Neutrophil (primary cell): ENCODE measurements around the gene IDH1.

Experiments
- H3K27ac ChIP-seq: fragments of 200-600 bp; sonication (generic); 2 replicates; pipeline ENCODE4 v1.5.1; 2016; ENCODE audit warnings: mild to moderate bottlenecking, moderate library complexity
- H3K27me3 ChIP-seq: fragments of 200-600 bp; sonication (generic); 2 replicates; pipeline ENCODE4 v1.6.0; 2016; ENCODE audit warnings: mild to moderate bottlenecking
- H3K36me3 ChIP-seq: fragments of 200-600 bp; sonication (generic); 2 replicates; pipeline ENCODE4 v1.5.1; 2017
- H3K4me1 ChIP-seq, 2 experiments: fragments of 200-600 bp in 1 of 2; sonication (generic) in 1 of 2; 1 replicate in 1 of 2; 2 replicates in 1 of 2; pipeline versions ENCODE4 v1.5.1 to v1.6.1; 2013 to 2016; ENCODE audit warnings: low read depth in 1 of 2, low read length in 1 of 2, mild to moderate bottlenecking in 1 of 2, moderate library complexity in 1 of 2; ENCODE audit not compliant: control insufficient read depth in 1 of 2, insufficient read depth in 1 of 2
- H3K4me3 ChIP-seq, 2 experiments: fragments of 200-600 bp in 1 of 2; sonication (generic) in 1 of 2; 1 replicate in 1 of 2; 2 replicates in 1 of 2; pipeline ENCODE4 v1.5.1; 2013 to 2016; ENCODE audit warnings: low read depth in 1 of 2, low read length in 1 of 2, mild to moderate bottlenecking in 1 of 2, moderate library complexity in 1 of 2
- H3K9me3 ChIP-seq: fragments of 200-600 bp; sonication (generic); 2 replicates; pipeline ENCODE4 v1.5.1; 2016
- CTCF ChIP-seq: fragments of 200-600 bp; sonication (generic); IDR thresholded peaks from 2 replicates; pipeline ENCODE4 v1.5.1; 2016; ENCODE audit warnings: antibody characterized with exemption

The IDH1 gene

DNA sequence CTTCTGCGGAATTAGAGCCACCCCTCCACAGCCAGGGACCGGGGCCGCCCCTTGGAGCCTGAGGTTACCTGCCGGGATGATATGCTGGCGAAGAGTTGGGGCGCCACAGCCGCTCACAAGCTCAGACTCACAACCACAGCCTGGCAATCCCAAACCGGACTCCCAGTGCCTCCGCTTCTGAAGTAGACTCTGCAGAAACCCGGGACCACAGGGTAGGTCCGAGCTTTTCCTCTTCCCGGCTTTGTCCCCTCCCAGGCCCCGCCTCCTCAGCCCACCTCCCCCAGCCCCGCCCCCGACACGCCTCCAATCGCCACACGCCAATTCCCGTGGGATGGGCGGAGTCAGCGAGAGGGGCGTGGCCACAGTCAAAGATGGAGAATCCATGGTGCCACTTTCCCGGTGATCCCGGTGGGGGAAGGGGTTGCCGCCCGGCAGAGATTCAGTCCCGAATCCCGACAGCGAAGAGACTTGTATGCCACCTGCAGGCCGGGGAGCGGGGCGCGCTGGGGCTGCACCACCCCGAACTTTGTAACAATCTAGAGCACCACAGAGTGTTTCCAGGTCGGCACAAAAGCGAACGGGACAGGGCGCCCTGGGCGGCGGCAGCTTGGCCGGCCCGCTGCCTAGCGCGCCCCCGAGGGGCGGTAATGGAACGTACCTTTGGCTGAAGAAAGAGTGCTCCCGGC is at the start of gene IDH1:
TSS of gene IDH1 (minus strand) at position 201 of the 686 bp plus-strand sequence. CDS start 3,520 bp downstream, outside the sequence.
- no peaks in the 10 kb centered on the region for H3K27me3 ChIP-seq
- H3K36me3 ChIP-seq: no peaks in the 10 kb centered on the region
- TF ChIP-seq CTCF: peak; percentile 53
- H3K4me3 ChIP-seq: peak within 1 kb of the TSS; percentile 79 to 90
- peak within 1 kb of the TSS; percentile 66 for H3K27ac ChIP-seq
- H3K9me3 ChIP-seq: no peaks in the 10 kb centered on the region
- peaks cover 29 to 30% of the 10 kb centered on the region in 2 experiments for H3K4me1 ChIP-seq

DNA sequence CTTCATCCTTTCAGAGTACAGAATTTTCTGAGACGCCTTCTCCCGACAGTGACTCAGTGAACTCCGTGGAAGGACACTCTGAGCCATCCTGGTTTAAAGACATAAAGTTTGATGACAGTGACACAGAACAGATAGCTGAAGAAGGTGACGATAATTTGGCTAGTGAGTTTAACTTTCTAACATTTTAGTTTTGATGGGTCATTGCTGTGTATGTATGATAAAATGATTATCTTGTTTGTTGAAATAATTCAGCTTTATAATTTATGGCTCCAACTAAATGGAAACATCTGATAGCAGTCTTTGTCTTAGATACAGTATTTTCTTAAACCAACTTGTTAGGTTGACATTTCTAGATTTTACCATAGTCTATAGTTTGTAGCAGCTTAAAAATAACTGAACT is 49.3 kb upstream of the IDH1 start:
- Histone ChIP-seq H3K27me3 (no peaks in the 10 kb centered on the region), H3K36me3 (peaks cover 79% of the 10 kb centered on the region), H3K27ac (no peak overlapping the region), H3K4me1 (no peaks in the 10 kb centered on the region), H3K4me3 (no peak overlapping the region), H3K9me3 (no peaks in the 10 kb centered on the region)
- TF ChIP-seq CTCF: no peak

GRCh38 chr2:208300847-208301618 is 46.2 kb upstream of the IDH1 start:
- Histone ChIP-seq H3K27me3 (no peaks in the 10 kb centered on the region), H3K36me3 (peaks cover 78% of the 10 kb centered on the region), H3K27ac (no peak overlapping the region), H3K9me3 (no peaks in the 10 kb centered on the region), H3K4me1 (peaks cover 0 to 3% of the 10 kb centered on the region in 2 experiments), H3K4me3 (no peak overlapping the region)
- no peak for TF ChIP-seq CTCF

DNA sequence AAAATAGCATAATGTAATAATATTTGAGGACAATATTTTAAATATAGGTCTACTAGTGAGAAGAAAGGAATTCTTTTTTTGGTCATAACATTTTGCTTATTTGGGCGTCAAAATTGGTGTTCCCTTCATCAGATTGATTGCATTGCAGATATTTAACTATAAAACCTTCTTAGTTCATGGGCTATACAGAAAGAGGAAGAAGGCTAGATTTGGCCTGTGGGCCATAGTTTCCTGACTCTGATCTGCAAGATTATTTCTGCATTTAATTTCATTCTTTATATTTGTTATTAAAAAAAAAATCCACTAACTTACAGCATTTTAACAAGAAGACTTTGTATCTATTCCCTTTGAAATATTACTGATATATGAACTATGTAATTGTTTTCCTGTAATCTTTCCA is 43.1 kb upstream of the IDH1 start:
- no peak for TF ChIP-seq CTCF

DNA sequence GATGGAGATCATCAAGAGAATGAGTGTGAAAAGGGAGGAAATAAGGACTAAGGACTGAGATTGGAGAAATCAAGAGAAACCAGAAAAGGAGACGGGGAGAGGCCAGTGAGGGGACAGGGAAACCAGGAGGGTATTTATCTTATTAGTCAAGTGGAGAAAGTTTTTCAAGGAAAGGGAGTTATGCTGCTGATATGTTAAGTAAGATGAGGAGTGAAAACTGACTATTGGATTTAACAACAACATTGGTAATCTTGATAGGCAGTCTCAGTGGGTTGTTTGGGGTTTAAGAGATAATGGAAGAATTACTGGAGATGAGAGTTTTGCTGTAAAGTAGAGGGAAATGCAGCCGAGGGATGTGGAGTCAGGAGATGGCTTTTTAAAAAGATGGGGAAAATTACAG is 41.7 kb upstream of the IDH1 start:
- Histone ChIP-seq H3K9me3 (no peaks in the 10 kb centered on the region), H3K4me1 (peaks cover 10 to 16% of the 10 kb centered on the region in 2 experiments), H3K27ac (no peak overlapping the region), H3K36me3 (peaks cover 44% of the 10 kb centered on the region), H3K27me3 (no peaks in the 10 kb centered on the region), H3K4me3 (no peak overlapping the region)
- no peak for TF ChIP-seq CTCF

More for the DNA sequence above, 43.1 kb upstream of the IDH1 start:
- Histone ChIP-seq H3K4me3 (no peak overlapping the region), H3K27me3 (no peaks in the 10 kb centered on the region), H3K36me3 (peaks cover 57% of the 10 kb centered on the region), H3K9me3 (no peaks in the 10 kb centered on the region), H3K4me1 (peaks cover 10 to 16% of the 10 kb centered on the region in 2 experiments), H3K27ac (no peak overlapping the region)
